Mucosa of rectum (tissue), 2 donors: Measurements from ENCODE around the gene XPA.

ENCODE experiments used
- H3K27ac ChIP-seq, 2 donors: one replicate each; pipeline ENCODE4 v1.7.0; 2013; ENCODE audit warnings: inconsistent platforms in 2 of 2, low read depth in 2 of 2, low read length in 2 of 2
- H3K27me3 ChIP-seq, 2 donors: one replicate each; pipeline ENCODE4 v1.7.0; 2013; ENCODE audit warnings: low read length in 2 of 2; ENCODE audit not compliant: control insufficient read depth in 2 of 2, insufficient read depth in 2 of 2
- H3K36me3 ChIP-seq, 2 donors: one replicate each; pipeline ENCODE4 v1.7.0; 2013; ENCODE audit warnings: low read length in 2 of 2; ENCODE audit not compliant: control insufficient read depth in 2 of 2, insufficient read depth in 2 of 2
- H3K4me1 ChIP-seq, 2 donors: one replicate each; pipeline ENCODE4 v1.7.0; 2013; ENCODE audit warnings: low read length in 2 of 2, mild to moderate bottlenecking in 1 of 2; ENCODE audit not compliant: control insufficient read depth in 2 of 2, insufficient read depth in 2 of 2
- H3K4me3 ChIP-seq, 2 donors: one replicate each; pipeline ENCODE4 v1.7.0; 2013; ENCODE audit warnings: low read length in 2 of 2
- H3K9ac ChIP-seq, 2 donors: one replicate each; pipeline ENCODE4 v1.7.0; 2013; ENCODE audit warnings: low read length in 2 of 2, low read depth in 1 of 2, mild to moderate bottlenecking in 1 of 2
- H3K9me3 ChIP-seq, 2 donors: one replicate each; pipeline ENCODE4 v1.7.0; 2013; ENCODE audit warnings: low read length in 2 of 2; ENCODE audit not compliant: control insufficient read depth in 2 of 2
- donor health status: healthy.
- donor health status: Normal muscosa, but diverticular disease.

XPA gene

GRCh38 chr9:97633859-97634490, 63.2 kb downstream of the XPA start:
- Histone ChIP-seq H3K4me3 (peak overlapping the region; percentile 93 to 98), H3K9ac (peak overlapping the region; percentile 93 to 99), H3K36me3 (no peaks in the 10 kb centered on the region), H3K27me3 (no peaks in the 10 kb centered on the region), H3K4me1 (peaks cover 22 to 23% of the 10 kb centered on the region in 2 donors), H3K27ac (peak overlapping the region; percentile 99 to 100), H3K9me3 (no peaks in the 10 kb centered on the region)

- H3K9me3 ChIP-seq: no peaks in the 10 kb centered on the region
- no peaks in the 10 kb centered on the region for H3K36me3 ChIP-seq
- peak within 1 kb of the TSS; percentile 99 to 100 for H3K27ac ChIP-seq
- no peaks in the 10 kb centered on the region for H3K27me3 ChIP-seq
- H3K9ac ChIP-seq: peak within 1 kb of the TSS; percentile 93 to 99
- H3K4me3 ChIP-seq: peak within 1 kb of the TSS; percentile 93 to 98
- H3K4me1 ChIP-seq: peaks cover 22 to 23% of the 10 kb centered on the region in 2 donors
These were observed 63.9 kb downstream of the XPA start, which contains the start of the genes NCBP1 and TSTD2 for GRCh38 chr9:97632985-97633858. Gene NCBP1 (plus strand): TSS chr9:97633821. CDS start chr9:97633882, 61 bp downstream. Gene TSTD2 (minus strand): TSS chr9:97633368. CDS start chr9:97627562, 5,806 bp downstream.

- Histone ChIP-seq H3K27me3 (no peaks in the 10 kb centered on the region), H3K9me3 (no peaks in the 10 kb centered on the region), H3K27ac (peak overlapping the region; percentile 99 to 100), H3K9ac (peak overlapping the region; percentile 93 to 99), H3K4me1 (peaks cover 22 to 27% of the 10 kb centered on the region in 2 donors), H3K36me3 (no peaks in the 10 kb centered on the region), H3K4me3 (peak overlapping the region; percentile 93 to 98)
These were observed 64.7 kb downstream of the XPA start for GRCh38 chr9:97632248-97632984.

GRCh38 chr9:97630591-97630990, 66.5 kb downstream of the XPA start:
- Histone ChIP-seq H3K36me3 (peaks cover 2% of the 10 kb centered on the region in 2 donors), H3K27ac (no peak overlapping the region), H3K4me3 (no peak overlapping the region), H3K27me3 (no peaks in the 10 kb centered on the region), H3K9ac (no peak overlapping the region), H3K4me1 (peaks cover 19 to 24% of the 10 kb centered on the region in 2 donors), H3K9me3 (no peaks in the 10 kb centered on the region)

GRCh38 chr9:97629156-97629555, 68.0 kb downstream of the XPA start:
- no peak overlapping the region for H3K27ac ChIP-seq

GRCh38 chr9:97628668-97629067, 68.5 kb downstream of the XPA start:
- no peak overlapping the region for H3K9ac ChIP-seq
- H3K27ac ChIP-seq: no peak overlapping the region
- H3K36me3 ChIP-seq: peaks cover 7 to 8% of the 10 kb centered on the region in 2 donors
- no peaks in the 10 kb centered on the region for H3K9me3 ChIP-seq
- peaks cover 13 to 14% of the 10 kb centered on the region in 2 donors for H3K4me1 ChIP-seq
- no peaks in the 10 kb centered on the region for H3K27me3 ChIP-seq
- no peak overlapping the region for H3K4me3 ChIP-seq

More at GRCh38 chr9:97629156-97629555, 68.0 kb downstream of the XPA start:
- Histone ChIP-seq H3K27me3 (no peaks in the 10 kb centered on the region), H3K9me3 (no peaks in the 10 kb centered on the region), H3K36me3 (peaks cover 7 to 8% of the 10 kb centered on the region in 2 donors), H3K4me3 (no peak overlapping the region), H3K9ac (no peak overlapping the region), H3K4me1 (peaks cover 10 to 14% of the 10 kb centered on the region in 2 donors)

- Histone ChIP-seq H3K9me3 (no peaks in the 10 kb centered on the region), H3K36me3 (peaks cover 8 to 10% of the 10 kb centered on the region in 2 donors), H3K27ac (no peak overlapping the region), H3K27me3 (no peaks in the 10 kb centered on the region), H3K4me1 (peaks cover 13 to 14% of the 10 kb centered on the region in 2 donors), H3K4me3 (no peak overlapping the region), H3K9ac (no peak overlapping the region)
These were observed 69.5 kb downstream of the XPA start for GRCh38 chr9:97627624-97628023.

- Histone ChIP-seq H3K27me3 (no peaks in the 10 kb centered on the region), H3K4me3 (no peak overlapping the region), H3K4me1 (peaks cover 3 to 4% of the 10 kb centered on the region in 2 donors), H3K36me3 (peaks cover 13 to 14% of the 10 kb centered on the region in 2 donors), H3K9ac (no peak overlapping the region), H3K9me3 (no peaks in the 10 kb centered on the region), H3K27ac (no peak overlapping the region)
These were observed 71.5 kb downstream of the XPA start for GRCh38 chr9:97625620-97626019.
